ENCODE results near the gene ADCY3.

Gene ADCY3

GRCh38 chr2:24910245-24910644 lies 9.8 kb downstream of the ADCY3 start:
- no peak overlapping the region for H3K4me3 ChIP-seq (ENCODE audit: low read depth, low read length)
- H3K27me3 ChIP-seq (ENCODE audit: insufficient read depth, low read depth, severe bottlenecking) = no peaks in the 10 kb centered on the region
- peaks cover 55% of the 10 kb centered on the region for H3K36me3 ChIP-seq
- no peaks in the 10 kb centered on the region for H3K9me3 ChIP-seq (ENCODE audit: severe bottlenecking)
- H3K27ac ChIP-seq = no peak overlapping the region
- DNase-seq = no peak
- TF ChIP-seq, protein P1, sequence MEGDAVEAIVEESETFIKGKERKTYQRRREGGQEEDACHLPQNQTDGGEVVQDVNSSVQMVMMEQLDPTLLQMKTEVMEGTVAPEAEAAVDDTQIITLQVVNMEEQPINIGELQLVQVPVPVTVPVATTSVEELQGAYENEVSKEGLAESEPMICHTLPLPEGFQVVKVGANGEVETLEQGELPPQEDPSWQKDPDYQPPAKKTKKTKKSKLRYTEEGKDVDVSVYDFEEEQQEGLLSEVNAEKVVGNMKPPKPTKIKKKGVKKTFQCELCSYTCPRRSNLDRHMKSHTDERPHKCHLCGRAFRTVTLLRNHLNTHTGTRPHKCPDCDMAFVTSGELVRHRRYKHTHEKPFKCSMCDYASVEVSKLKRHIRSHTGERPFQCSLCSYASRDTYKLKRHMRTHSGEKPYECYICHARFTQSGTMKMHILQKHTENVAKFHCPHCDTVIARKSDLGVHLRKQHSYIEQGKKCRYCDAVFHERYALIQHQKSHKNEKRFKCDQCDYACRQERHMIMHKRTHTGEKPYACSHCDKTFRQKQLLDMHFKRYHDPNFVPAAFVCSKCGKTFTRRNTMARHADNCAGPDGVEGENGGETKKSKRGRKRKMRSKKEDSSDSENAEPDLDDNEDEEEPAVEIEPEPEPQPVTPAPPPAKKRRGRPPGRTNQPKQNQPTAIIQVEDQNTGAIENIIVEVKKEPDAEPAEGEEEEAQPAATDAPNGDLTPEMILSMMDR (IDR thresholded peaks at IDR 0.05; ENCODE audit: low read depth, low read length) = no peak

- Histone ChIP-seq H3K27me3 (ENCODE audit: insufficient read depth, low read depth, severe bottlenecking) (no peaks in the 10 kb centered on the region), H3K4me3 (ENCODE audit: low read depth, low read length) (no peak overlapping the region), H3K27ac (no peak overlapping the region), H3K9me3 (ENCODE audit: severe bottlenecking) (no peaks in the 10 kb centered on the region), H3K36me3 (peaks cover 54% of the 10 kb centered on the region)
- DNase-seq = no peak
- TF ChIP-seq, protein P1 (IDR thresholded peaks at IDR 0.05; ENCODE audit: low read depth, low read length) = no peak
These were observed 10.4 kb downstream of the ADCY3 start for GRCh38 chr2:24909555-24910177.

- Histone ChIP-seq H3K4me3 (ENCODE audit: low read depth, low read length) (no peak overlapping the region), H3K36me3 (peaks cover 62% of the 10 kb centered on the region), H3K27me3 (ENCODE audit: insufficient read depth, low read depth, severe bottlenecking) (no peaks in the 10 kb centered on the region), H3K27ac (no peak overlapping the region), H3K9me3 (ENCODE audit: severe bottlenecking) (no peaks in the 10 kb centered on the region)
- TF ChIP-seq, protein P1 (IDR thresholded peaks at IDR 0.05; ENCODE audit: low read depth, low read length) = no peak
- DNase-seq = no peak
These were observed 11.6 kb downstream of the ADCY3 start for GRCh38 chr2:24908461-24908901.

- Histone ChIP-seq H3K9me3 (ENCODE audit: severe bottlenecking) (no peaks in the 10 kb centered on the region), H3K27ac (no peak overlapping the region), H3K27me3 (ENCODE audit: insufficient read depth, low read depth, severe bottlenecking) (no peaks in the 10 kb centered on the region), H3K4me3 (ENCODE audit: low read depth, low read length) (no peak overlapping the region), H3K36me3 (peaks cover 62% of the 10 kb centered on the region)
- DNase-seq = no peak
- TF ChIP-seq, protein P1 (IDR thresholded peaks at IDR 0.05; ENCODE audit: low read depth, low read length) = no peak
These were observed 12.9 kb downstream of the ADCY3 start for GRCh38 chr2:24907116-24907515.

GRCh38 chr2:24906466-24906865 lies 13.6 kb downstream of the ADCY3 start:
- Histone ChIP-seq H3K27ac (no peak overlapping the region), H3K27me3 (ENCODE audit: insufficient read depth, low read depth, severe bottlenecking) (no peaks in the 10 kb centered on the region), H3K4me3 (ENCODE audit: low read depth, low read length) (no peak overlapping the region), H3K36me3 (peaks cover 58% of the 10 kb centered on the region), H3K9me3 (ENCODE audit: severe bottlenecking) (no peaks in the 10 kb centered on the region)
- TF ChIP-seq, protein P1 (IDR thresholded peaks at IDR 0.05; ENCODE audit: low read depth, low read length) = no peak
- no peak for DNase-seq
